ENCODE results near the gene CISH.

Gene CISH, protein sequence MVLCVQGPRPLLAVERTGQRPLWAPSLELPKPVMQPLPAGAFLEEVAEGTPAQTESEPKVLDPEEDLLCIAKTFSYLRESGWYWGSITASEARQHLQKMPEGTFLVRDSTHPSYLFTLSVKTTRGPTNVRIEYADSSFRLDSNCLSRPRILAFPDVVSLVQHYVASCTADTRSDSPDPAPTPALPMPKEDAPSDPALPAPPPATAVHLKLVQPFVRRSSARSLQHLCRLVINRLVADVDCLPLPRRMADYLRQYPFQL

GRCh38 chr3:50611464-50612233 is at the start of gene CISH:
Gene CISH, minus strand, starts transcription at chr3:50611774. Its CDS starts 124 bp downstream, at chr3:50611650.
- peak; percentile 94 to 95 for DNase-seq (ENCODE audit: low read depth in 2 of 2)

DNA sequence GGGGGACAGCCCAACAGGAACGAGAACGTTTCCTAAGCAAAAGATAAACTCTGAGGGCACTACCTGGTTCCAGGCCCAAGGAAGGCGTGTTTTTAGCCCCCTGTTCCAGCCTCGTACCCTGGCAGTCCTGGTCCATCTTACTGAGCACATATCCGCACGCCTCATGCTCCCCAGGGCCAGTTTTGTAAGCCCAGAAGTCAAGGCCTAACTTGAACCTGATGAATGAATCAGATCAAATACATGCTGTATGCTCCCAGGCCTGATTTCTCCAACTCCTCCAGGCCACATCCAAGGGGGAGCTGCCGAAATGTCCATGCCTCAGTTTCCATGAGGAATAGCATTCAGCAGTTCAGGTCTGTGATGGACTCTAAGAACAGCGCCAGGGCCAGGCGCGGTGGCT is 48.8 kb upstream of the CISH start:
- DNase-seq (ENCODE audit: low read depth in 2 of 2) = no peak

GRCh38 chr3:50658831-50659230 is 47.3 kb upstream of the CISH start:
- no peak for DNase-seq (ENCODE audit: low read depth in 2 of 2)

GRCh38 chr3:50658416-50658815 is 46.8 kb upstream of the CISH start:
- no peak for DNase-seq (ENCODE audit: low read depth in 2 of 2)

GRCh38 chr3:50657816-50658215 is 46.2 kb upstream of the CISH start:
- DNase-seq (ENCODE audit: low read depth in 2 of 2) = no peak

DNA sequence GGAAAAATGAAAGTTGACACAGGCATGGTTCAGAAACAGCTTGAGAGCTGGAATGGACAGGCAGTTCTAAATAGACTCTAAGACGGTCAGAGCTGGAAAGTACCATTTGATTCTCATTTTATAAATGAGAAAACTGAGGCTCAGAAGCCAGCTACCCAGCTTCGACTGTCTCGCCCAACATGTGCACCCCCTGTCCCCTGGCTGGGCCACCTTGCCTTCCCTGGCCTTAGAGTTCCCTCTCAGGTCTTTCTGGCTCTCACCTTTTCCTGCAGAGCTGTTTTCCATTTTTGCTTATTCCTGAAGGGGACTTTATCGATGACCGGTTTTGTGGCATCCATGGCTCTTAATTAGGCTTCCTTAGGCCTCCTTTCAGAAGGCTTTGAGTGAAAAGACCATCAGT is 45.8 kb upstream of the CISH start:
- DNase-seq (ENCODE audit: low read depth in 2 of 2) = no peak

DNA sequence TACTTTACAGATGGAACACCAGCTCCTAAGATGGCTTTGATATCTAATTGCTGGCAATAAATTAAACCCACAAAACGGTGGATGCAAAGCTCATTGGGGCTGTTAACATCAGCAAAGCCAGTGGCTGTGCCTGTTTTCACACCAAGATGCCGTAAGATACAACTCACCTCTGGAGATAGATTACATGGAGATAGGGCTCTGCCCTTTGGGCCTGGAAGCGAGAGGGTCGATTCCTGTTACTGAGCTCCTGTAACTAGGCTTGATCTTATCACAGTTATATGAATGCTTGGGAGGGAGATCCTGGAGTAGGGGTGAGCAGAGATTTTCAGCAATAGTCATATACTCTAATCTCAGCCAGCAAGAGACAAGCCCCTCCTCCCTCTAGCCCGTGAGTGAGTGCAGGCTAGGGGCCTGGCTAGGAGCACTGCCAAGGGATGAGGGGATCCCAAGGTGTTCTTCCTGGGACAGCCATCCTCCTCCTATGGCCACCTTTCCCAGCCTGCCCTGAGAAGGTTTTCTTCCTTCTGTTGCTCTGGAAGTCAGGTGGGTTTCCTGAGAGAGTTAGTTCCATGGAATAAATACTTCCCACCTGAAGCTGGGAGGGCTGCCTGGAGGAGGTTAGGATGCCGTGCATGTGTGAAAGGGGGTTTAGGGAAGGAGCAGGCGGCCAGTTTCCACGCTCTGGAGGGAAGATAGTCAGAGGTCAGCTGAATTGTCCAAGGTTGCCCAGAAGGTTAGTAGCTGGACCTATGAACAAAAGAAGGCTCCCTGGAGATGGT is 45.0 kb upstream of the CISH start:
- no peak for DNase-seq (ENCODE audit: low read depth in 2 of 2)

GRCh38 chr3:50655009-50655830 is 43.6 kb upstream of the CISH start:
- no peak for DNase-seq (ENCODE audit: low read depth in 2 of 2)

GRCh38 chr3:50653937-50654595 is 42.5 kb upstream of the CISH start:
- DNase-seq (ENCODE audit: low read depth in 2 of 2) = no peak

DNA sequence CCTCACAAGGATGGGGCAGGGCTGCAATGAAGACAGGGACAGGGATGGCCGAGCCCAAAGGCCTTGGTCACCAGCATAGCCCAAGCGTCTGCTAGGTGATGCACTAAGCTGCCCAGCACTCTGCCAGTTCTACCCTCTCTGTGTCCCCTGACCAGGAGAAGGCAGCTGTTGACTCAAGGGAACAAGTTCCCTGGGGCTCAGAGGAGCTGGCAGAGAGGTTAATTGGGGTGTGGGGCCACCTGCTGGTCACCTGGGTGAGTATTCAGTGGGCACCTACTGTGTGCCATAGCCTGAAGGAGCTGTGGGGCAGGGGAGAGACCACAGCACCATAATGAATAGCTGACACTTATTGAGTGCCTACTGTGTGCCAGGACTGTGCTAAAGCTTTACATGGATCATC is 41.1 kb upstream of the CISH start:
- DNase-seq (ENCODE audit: low read depth in 2 of 2) = peak in 1 of 2 donors; percentile 34

GRCh38 chr3:50651920-50652529 is 40.5 kb upstream of the CISH start:
- no peak for DNase-seq (ENCODE audit: low read depth in 2 of 2)

DNA sequence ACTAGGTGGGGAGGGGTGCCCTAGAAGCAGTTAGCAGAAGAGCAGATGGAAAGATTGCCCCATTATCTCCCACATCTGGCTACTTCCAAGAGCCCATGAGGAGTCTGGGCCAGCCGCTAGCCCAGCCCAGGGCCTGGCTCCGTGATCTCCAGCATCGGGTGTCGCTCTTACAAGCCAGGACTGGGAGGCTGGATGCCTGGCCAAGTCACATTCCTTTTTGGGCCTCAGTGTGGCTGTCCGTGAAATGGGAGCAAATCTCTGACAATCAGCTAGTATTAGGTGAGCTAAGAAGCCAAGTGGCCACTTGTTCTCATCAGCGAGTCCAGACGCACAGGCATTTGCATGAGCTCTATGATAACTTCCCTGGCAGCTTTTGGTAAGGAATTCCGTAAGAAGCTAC is 39.9 kb upstream of the CISH start:
- DNase-seq (ENCODE audit: low read depth in 2 of 2) = no peak

- no peak for DNase-seq (ENCODE audit: low read depth in 2 of 2)
Observed at GRCh38 chr3:50650018-50650417, 38.4 kb upstream of the CISH start.

DNA sequence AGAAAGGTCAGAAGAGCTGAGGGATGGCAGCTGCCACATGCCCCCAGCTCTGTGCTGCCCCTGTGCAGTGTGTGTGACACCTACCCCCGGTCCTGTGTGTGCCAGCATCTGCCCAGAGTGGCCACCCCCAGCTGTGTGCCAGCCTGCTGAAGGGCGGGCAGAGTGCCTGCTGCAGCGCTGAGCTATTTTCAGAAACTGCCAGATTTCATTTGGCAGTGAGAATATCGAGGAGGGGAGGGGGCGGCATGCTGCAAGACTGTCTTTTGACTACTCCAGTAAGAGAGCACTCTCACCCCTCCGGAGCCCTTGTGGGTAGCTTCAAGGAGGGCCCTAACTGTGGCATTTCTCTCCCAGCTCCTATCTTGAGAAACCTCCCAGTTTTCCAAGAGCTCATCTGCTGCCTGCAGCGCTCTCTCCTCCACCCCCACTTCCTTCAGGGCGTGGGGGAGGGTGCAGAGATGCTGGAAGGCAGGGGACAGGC is 37.9 kb upstream of the CISH start:
- no peak for DNase-seq (ENCODE audit: low read depth in 2 of 2)

GRCh38 chr3:50648944-50649343 is 37.4 kb upstream of the CISH start:
- DNase-seq (ENCODE audit: low read depth in 2 of 2) = no peak

DNA sequence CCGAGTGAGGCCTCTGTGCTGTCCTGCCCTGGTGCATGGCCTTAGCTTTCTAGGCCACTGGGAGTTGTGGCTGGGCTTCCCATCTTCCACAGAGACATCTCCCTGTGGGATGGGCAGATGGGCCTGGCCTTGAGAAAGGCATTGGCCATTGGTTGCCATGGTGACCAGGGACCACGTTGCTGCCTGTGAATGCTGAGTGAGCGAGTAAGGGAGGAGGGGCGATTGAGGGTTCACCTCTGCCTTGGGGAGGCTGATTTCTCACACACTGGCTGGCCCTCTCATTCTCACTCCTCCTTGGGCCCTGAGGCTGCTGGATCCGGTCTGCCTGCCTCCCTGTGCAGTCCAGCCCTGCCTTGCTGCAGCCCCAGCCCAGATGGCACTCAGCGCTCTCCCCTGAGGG is 36.7 kb upstream of the CISH start:
- DNase-seq (ENCODE audit: low read depth in 2 of 2) = no peak

DNA sequence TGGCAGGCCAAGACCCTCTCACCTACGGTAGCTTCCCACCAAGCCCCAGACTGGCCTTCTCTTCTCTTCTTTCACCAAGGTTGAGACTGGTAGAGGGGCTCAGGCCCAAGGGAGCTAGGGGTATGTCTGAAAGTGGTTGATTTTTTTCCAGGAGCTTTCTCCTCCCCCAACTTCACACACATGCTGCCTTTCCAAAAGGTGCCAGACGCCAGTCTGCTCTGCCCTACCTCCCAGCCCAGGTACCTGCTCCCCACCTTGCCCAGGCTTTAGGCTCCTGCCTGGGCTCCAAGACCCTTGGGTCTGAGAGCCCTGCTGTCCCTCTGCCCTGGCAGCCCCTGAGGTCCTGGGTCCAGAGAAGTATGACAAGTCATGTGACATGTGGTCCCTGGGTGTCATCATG is 33.8 kb upstream of the CISH start:
- DNase-seq (ENCODE audit: low read depth in 2 of 2) = no peak

- no peak for DNase-seq (ENCODE audit: low read depth in 2 of 2)
Observed at GRCh38 chr3:50644561-50644960, 33.0 kb upstream of the CISH start.

GRCh38 chr3:50642382-50642781 is 30.8 kb upstream of the CISH start:
- no peak for DNase-seq (ENCODE audit: low read depth in 2 of 2)

- no peak for DNase-seq (ENCODE audit: low read depth in 2 of 2)
Observed at GRCh38 chr3:50639055-50639494, 27.5 kb upstream of the CISH start.

GRCh38 chr3:50637945-50638344 is 26.4 kb upstream of the CISH start:
- DNase-seq (ENCODE audit: low read depth in 2 of 2) = no peak

Measured in stimulated activated CD8-positive, alpha-beta memory T cell treated with anti-CD3 and anti-CD28 coated beads, Interleukin-7, amount 100 ng/mL, for 1 hour (primary cell).